ENCODE results near the gene RAB8A.

DNA sequence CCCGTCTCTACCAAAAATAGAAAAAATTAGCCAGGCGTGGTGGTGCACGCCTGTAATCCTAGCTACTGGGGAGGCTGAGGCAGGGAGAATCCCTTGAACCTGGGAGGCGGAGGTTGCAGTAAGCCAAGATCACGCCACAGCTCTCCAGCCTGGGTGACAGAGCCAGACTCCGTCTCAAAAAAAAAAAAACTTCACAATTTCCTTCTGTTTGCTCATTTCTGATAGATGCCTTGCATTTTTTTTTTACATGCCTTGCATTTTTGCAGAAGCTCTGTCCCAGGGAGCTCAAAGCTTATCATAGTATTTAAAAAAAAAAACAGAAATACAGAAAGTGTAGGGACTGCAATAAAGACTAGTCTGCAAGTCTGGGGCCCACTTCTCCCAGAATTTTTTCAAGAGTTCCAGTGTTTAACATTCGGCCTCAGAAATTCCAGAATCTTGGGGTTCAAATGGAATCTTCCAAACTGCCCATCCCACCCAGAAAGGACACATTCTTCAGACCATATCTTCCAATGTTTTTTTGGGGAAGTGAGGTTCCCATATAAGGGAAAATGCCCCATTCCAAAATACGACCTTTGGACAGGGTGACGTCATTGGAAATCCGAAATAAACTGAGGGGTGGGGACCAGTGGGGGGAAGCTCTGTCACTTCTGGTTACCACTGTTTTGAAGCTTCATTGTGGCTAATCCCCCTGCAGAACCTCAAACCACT is 17.2 kb upstream of the RAB8A start:
- TF ChIP-seq POLR2A (IDR thresholded peaks at IDR 0.05), result no peak
- TF ChIP-seq, protein P1, sequence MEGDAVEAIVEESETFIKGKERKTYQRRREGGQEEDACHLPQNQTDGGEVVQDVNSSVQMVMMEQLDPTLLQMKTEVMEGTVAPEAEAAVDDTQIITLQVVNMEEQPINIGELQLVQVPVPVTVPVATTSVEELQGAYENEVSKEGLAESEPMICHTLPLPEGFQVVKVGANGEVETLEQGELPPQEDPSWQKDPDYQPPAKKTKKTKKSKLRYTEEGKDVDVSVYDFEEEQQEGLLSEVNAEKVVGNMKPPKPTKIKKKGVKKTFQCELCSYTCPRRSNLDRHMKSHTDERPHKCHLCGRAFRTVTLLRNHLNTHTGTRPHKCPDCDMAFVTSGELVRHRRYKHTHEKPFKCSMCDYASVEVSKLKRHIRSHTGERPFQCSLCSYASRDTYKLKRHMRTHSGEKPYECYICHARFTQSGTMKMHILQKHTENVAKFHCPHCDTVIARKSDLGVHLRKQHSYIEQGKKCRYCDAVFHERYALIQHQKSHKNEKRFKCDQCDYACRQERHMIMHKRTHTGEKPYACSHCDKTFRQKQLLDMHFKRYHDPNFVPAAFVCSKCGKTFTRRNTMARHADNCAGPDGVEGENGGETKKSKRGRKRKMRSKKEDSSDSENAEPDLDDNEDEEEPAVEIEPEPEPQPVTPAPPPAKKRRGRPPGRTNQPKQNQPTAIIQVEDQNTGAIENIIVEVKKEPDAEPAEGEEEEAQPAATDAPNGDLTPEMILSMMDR (IDR thresholded peaks at IDR 0.05), result no peak

Data from thyroid gland (tissue), 4 donors.